Muscle layer of colon (tissue), 2 donors: ENCODE results near the gene GPS2.
"Not testable (repeated sequence)": the region's sequence is repeated elsewhere in the genome, so short reads cannot be mapped to it uniquely, and the experiment has no call there.

Source experiments
- H3K27ac ChIP-seq: one replicate; pipeline ENCODE4 v1.7.0; 2013; ENCODE audit warnings: low read depth, mild to moderate bottlenecking, low read length, moderate library complexity
- H3K27me3 ChIP-seq, 2 donors: one replicate each; pipeline ENCODE4 v1.7.0; 2013; ENCODE audit warnings: low read length in 2 of 2, mild to moderate bottlenecking in 2 of 2; ENCODE audit not compliant: insufficient read depth in 2 of 2, control insufficient read depth in 1 of 2
- H3K36me3 ChIP-seq: one replicate; pipeline ENCODE4 v1.7.0; 2013; ENCODE audit warnings: mild to moderate bottlenecking, low read length; ENCODE audit not compliant: insufficient read depth
- H3K4me1 ChIP-seq: one replicate; pipeline ENCODE4 v1.7.0; 2013; ENCODE audit warnings: mild to moderate bottlenecking, low read length; ENCODE audit not compliant: insufficient read depth
- H3K4me3 ChIP-seq, 2 donors: one replicate each; pipeline ENCODE4 v1.7.0; 2013; ENCODE audit warnings: low read length in 2 of 2, low read depth in 1 of 2, mild to moderate bottlenecking in 1 of 2, moderate library complexity in 1 of 2
- H3K9ac ChIP-seq: one replicate; pipeline ENCODE4 v1.7.0; 2013; ENCODE audit warnings: low read length
- H3K9me3 ChIP-seq: one replicate; pipeline ENCODE4 v1.7.0; 2013; ENCODE audit warnings: mild to moderate bottlenecking, low read length
- donor health status: abdominal sarcoma.
- donor health status: Adenocarcinoma of cecum.

GPS2 gene

DNA sequence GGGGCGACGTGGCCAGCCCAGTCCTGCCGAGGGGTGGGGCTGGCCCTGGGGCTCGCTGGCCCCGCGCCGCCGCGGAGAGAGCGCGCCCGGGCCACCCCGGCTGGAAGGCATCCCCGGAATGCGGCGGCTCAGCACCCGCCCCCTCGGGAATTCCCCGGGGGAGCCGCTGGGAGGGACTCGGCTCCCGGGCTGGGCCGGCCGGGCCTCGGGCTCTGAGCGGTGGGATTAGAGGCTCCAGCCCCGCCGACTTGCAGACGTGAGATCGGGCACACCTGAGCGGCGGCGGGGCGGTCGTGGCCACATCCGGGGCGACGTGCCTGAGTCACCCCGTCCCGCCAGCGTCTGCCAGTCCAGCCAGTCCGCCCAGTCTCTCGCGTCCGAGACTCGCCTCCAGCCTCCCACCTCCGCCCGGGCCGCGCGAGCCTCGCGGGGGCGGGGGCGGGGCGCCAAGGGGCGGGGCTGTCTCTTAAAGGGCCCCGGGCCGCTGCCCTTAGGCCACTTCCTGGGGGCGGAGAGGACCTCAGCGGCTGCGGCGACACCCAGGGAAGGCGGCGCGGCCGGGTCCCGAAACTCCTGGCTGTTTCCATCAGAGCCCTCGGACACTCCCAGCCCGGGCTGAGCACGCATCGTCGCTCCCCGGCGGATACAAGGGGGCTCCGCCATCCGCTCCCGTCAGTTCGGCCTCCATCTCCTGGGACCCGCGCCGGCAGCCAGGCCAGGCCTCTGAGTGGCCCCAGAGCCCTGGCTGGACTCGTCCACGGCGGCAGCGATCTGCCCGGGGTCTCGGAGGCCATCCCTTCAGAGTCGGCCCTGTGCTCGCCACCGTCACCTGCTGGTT lies 36.7 kb upstream of the GPS2 start, which contains the start of gene KCTD11:
TSS of gene KCTD11 (plus strand) at position 498 of the 838 bp plus-strand sequence.
- H3K27me3 ChIP-seq: no peaks in the 10 kb centered on the region
- no peaks in the 10 kb centered on the region for H3K9me3 ChIP-seq
- H3K4me1 ChIP-seq: peaks cover 42% of the 10 kb centered on the region
- H3K27ac ChIP-seq: peak within 1 kb of the TSS; percentile 93
- H3K4me3 ChIP-seq: peak within 1 kb of the TSS; percentile 43 to 88
- H3K9ac ChIP-seq: peak within 1 kb of the TSS; percentile 93
- H3K36me3 ChIP-seq: no peaks in the 10 kb centered on the region

DNA sequence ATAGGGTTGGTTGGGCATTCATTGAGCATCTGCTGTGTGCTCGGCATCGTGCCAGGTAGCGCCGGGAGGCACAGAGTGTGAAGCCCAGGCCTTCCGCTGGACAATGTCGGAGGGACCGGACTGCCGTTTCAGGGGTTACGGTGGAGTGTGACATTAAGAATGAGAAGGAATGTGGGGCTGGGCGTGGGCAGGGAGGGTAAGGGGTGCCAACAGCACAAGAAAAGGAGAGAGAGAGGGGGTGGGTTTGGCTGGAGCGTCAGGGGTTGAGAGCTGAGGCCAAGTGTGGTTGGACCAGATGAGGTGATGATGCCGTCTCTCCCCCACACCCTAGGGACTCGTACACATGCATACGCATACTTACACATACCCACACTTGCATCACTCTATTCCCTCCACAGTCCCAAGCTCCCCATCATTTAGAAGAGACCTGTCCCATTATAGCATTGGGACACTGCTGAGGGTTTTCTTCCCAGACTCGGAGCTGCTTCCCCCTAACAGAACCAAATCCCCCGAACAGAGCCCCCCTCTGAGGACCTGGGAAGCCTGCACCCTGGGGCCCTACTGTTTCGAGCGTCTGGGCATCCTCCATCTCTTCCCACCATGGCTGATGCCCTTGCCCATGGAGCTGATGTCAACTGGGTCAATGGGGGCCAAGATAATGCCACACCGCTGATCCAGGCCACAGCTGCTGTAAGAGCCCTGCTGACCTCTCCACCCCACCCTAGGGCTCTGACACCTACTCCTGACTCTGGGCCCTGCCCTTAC lies 33.5 kb upstream of the GPS2 start:
- H3K27ac ChIP-seq: no peak overlapping the region
- H3K36me3 ChIP-seq: no peaks in the 10 kb centered on the region
- H3K9me3 ChIP-seq: no peaks in the 10 kb centered on the region
- H3K4me3 ChIP-seq: no peak overlapping the region
- no peak overlapping the region for H3K9ac ChIP-seq
- H3K27me3 ChIP-seq: peaks cover 0 to 2% of the 10 kb centered on the region in 2 donors
- H3K4me1 ChIP-seq: peaks cover 17% of the 10 kb centered on the region

DNA sequence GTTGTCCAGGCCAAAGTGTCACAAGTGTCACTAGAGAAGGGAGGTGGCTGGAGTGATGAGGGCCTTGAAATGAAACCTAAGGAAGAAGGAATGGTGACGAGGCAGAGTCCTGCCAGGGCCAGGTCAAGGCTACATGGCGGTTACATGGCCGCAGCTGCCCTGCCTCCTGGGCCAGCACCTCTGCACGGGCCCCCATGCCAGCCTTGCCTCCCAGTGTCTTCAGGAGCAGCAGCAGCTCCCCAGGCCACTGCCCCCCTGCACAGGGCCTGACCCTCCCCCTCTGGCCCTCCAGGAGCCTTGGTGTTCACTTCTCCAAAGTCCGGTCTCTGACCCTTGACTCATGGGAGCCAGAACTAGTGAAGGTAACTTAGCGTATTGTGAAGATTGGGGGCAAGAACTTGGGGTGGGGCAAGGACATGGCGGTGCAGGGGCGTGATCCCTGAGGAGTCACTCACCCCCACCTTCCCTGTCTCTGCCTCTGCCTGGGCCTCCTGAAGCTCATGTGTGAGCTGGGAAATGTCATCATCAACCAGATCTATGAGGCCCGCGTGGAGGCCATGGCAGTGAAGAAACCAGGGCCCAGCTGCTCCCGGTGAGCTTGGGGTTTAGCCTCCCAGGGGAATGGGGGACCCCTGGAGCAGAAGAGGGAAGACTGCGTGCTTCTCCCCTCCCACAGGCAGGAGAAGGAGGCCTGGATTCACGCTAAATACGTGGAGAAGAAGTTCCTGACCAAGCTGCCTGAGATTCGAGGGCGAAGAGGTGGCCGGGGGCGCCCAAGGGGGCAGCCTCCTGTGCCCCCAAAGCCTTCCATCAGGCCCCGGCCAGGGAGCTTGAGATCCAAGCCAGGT lies 32.7 kb upstream of the GPS2 start:
- Histone ChIP-seq H3K4me1 (peaks cover 9% of the 10 kb centered on the region), H3K4me3 (no peak overlapping the region), H3K9me3 (no peaks in the 10 kb centered on the region), H3K9ac (no peak overlapping the region), H3K27me3 (peaks cover 0 to 10% of the 10 kb centered on the region in 2 donors), H3K36me3 (no peaks in the 10 kb centered on the region), H3K27ac (no peak overlapping the region)

DNA sequence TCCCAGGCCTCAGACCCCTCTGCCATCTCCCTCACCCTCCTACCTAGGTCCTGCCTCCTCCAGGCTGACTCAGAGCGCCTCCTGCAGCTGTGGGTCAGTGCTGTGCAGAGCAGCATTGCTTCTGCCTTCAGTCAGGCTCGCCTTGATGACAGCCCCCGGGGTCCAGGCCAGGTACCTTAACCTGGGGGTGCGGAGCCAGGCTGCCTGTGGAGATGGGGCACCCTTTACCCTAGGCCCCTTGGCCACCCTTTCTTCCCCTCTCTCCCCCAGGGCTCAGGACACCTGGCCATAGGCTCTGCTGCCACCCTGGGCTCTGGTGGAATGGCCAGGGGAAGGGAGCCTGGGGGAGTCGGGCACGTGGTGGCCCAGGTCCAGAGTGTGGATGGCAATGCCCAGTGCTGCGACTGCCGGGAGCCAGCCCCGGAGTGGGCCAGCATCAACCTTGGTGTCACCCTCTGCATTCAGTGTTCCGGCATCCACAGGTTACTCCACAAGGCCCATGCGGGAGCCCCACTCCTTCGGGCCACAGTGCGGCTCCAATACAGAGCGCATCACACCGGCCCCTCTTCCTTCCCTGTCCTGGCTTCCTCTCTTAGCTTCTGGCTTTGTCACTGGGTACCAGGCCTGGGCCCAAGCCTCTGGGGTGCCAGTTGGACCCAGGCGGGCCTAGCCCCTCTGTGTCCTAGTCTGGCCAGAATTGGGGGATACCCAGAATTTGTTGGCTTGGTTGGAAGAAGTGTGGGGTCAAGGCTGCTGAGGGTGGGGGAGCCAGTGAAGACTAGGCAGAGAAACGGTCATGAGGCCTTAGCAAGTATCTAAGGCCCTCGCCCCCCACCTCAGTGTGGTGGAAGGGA lies 31.8 kb upstream of the GPS2 start:
- Histone ChIP-seq H3K36me3 (no peaks in the 10 kb centered on the region), H3K27me3 (peaks cover 0 to 10% of the 10 kb centered on the region in 2 donors), H3K27ac (no peak overlapping the region), H3K9ac (no peak overlapping the region), H3K4me3 (no peak overlapping the region), H3K4me1 (peaks cover 5% of the 10 kb centered on the region), H3K9me3 (no peaks in the 10 kb centered on the region)

DNA sequence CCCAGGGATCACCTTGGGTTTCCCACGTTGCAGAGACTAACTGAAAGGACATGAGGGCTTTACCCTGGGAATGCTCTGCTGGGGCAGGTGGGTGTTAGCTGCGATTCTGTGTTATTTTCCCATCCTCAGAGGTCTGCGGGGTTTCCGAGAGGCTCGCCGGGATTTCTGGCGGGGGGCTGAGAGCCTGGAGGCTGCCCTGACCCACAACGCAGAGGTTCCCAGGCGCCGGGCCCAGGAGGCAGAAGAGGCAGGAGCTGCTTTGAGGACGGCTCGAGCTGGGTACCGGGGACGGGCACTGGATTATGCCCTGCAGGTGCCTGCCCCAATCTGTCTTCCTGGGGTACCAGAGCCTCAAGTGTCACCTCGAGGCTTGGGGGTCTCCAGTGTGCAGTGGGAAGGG lies 28.1 kb upstream of the GPS2 start:
- no peak overlapping the region for H3K4me3 ChIP-seq
- no peak overlapping the region for H3K27ac ChIP-seq
- H3K27me3 ChIP-seq: peaks cover 0 to 33% of the 10 kb centered on the region in 2 donors
- no peaks in the 10 kb centered on the region for H3K36me3 ChIP-seq
- H3K9me3 ChIP-seq: no peaks in the 10 kb centered on the region
- no peaks in the 10 kb centered on the region for H3K4me1 ChIP-seq
- H3K9ac ChIP-seq: no peak overlapping the region

DNA sequence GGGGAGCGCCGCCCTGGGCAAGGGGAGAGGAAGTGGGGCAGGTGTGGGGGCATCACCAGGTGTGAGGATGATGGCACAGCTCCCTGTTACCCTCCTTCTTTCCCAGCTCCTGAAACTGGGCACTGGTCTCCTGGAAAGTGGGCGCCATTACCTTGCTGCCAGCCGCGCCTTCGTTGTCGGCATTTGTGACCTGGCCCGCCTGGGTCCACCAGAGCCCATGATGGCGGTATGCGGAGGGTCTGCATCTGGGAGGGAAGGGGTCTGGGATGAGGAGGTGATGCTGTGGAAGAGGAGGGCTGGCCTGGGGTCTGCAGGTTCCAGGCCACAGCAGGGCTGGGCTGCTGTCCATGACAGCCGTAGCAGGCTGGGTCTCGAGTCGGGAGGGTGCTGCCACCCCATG lies 26.7 kb upstream of the GPS2 start:
- Histone ChIP-seq H3K36me3 (no peaks in the 10 kb centered on the region), H3K27me3 (peaks cover 0 to 39% of the 10 kb centered on the region in 2 donors), H3K4me3 (no peak overlapping the region), H3K9me3 (no peaks in the 10 kb centered on the region), H3K27ac (no peak overlapping the region), H3K9ac (no peak overlapping the region), H3K4me1 (no peaks in the 10 kb centered on the region)

DNA sequence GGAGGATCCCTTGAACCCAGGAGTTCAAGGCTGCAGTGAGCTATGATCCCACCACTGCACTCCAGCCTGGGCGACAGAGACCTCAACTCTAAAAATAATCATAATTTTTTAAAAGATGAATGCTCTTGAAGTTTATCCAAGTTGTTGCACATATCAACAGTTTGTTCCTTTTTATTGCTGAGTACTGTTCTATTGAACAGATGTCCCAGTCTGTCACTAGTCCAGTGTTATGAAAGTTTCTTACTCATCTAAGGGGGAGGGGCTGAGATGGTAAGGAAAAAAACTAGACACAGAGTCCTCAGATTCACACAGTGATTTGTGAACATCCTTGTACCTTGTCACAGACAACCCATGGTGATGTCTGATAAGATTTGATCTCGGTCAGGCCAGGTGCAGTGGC lies 25.0 kb upstream of the GPS2 start:
- Histone ChIP-seq H3K27ac (no peak overlapping the region), H3K27me3 (peaks cover 0 to 55% of the 10 kb centered on the region in 2 donors), H3K9me3 (no peaks in the 10 kb centered on the region), H3K4me1 (no peaks in the 10 kb centered on the region), H3K9ac (no peak overlapping the region), H3K4me3 (no peak overlapping the region), H3K36me3 (no peaks in the 10 kb centered on the region)

DNA sequence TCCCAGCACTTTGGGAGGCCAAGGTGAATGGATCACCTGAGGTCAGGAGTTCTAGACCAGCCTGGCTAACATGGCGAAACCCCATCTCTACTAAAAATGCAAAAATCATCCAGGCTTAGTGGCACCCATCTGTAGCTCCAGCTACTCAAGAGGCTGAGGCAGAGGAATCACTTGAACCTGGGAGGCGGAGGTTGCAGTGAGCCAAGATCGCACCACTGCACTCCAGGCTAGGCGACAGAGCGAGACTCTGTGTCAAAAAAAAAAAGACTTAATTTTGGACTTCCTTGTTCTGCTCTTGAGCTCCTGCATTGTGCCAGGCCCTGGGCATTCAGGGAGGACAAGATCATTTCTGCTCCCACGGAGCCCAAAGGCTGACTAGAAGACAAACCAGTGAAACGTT lies 22.4 kb upstream of the GPS2 start:
- not testable (repeated sequence) for H3K27ac ChIP-seq, H3K4me1 ChIP-seq, H3K9me3 ChIP-seq, H3K4me3 ChIP-seq, H3K36me3 ChIP-seq, H3K9ac ChIP-seq
- peaks cover 0 to 47% of the 10 kb centered on the region in 2 donors for H3K27me3 ChIP-seq

DNA sequence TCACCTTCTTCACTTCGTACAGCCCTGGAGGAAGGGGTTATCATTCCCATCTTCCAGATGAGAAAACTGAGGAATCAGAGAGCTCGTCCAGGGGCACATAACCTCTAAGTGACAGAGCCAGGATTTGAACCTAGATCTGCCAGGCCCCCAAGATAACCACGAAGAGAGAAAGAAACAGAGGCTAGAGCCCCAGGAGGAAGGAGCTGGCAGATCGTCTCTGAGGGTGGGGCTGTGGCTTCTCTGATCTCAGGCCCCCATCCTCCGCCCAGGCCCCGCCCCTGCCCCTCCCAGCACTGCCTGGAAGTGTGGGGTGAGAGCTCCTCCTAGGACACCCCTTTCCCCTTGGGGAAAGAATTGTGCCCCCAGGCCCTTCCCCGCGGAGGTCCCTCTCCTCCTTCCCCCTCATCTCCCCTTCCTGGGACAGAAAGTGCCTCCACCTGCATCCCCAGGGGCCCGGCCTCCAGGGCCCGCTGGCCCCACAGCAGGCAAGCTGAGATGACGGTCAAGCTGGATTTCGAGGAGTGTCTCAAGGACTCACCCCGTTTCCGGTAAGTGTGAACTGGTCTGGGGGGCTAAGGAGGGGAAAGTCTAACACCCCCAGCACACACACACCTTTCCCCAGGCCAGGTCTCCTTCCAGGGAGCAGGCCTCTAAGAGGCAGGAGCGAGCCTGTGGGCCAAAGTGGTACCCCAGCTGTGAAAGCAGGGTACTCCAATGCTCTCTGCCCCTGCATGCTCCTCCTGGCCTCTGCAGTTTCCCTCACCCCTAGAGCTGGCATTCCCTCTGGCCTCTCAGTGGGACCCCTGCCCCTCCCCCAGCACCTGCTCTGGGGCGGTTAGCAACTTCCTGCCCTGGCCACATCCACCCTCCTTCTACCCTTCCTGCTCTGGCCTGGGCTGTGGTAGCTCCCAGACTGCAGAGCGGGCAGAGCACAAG lies 21.3 kb upstream of the GPS2 start, which contains the start of gene ACAP1:
TSS of gene ACAP1 (plus strand) at position 290 of the 936 bp plus-strand sequence. CDS start at position 496, 206 bp downstream.
- no peak within 1 kb of the TSS for H3K27ac ChIP-seq
- no peaks in the 10 kb centered on the region for H3K9me3 ChIP-seq
- no peak within 1 kb of the TSS for H3K9ac ChIP-seq
- H3K4me3 ChIP-seq: no peak within 1 kb of the TSS
- H3K36me3 ChIP-seq: no peaks in the 10 kb centered on the region
- peaks cover 0 to 42% of the 10 kb centered on the region in 2 donors for H3K27me3 ChIP-seq
- H3K4me1 ChIP-seq: no peaks in the 10 kb centered on the region

DNA sequence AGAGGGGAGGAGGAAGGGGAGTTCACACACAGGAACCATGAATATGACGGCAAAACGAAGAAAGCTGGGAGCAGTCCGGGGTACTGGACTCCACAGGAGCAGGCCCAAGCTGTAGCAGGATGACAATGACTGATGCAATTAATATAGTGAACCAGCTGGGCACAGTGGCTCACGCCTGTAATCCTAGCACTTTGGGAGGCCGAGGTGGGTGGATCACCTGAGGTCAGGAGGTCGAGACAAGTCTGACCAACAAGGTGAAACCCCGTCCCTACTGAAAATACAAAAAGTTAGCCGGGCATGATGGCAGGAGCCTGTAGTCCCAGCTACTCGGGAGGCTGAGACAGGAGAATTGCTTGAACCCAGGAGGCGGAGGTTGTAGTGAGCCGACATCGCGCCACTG lies 20.6 kb upstream of the GPS2 start:
- not testable (repeated sequence) for H3K27ac ChIP-seq, H3K4me3 ChIP-seq, H3K4me1 ChIP-seq, H3K9me3 ChIP-seq, H3K9ac ChIP-seq, H3K36me3 ChIP-seq
- H3K27me3 ChIP-seq: peaks cover 0 to 35% of the 10 kb centered on the region in 2 donors
